Natural killer cell (primary cell): ENCODE results near the gene CYP2E1. TPM values are rescaled to one million over a fixed set of nuclear protein-coding genes. Genes with fewer than 3 reads are reported as not detected.
"Not testable (repeated sequence)": the region's sequence is repeated elsewhere in the genome, so short reads cannot be mapped to it uniquely, and the experiment has no call there.

Source experiments
- ATAC-seq, 3 donors: fragments of 150-1000 bp in 2 of 3; fragments of 200-7000 bp in 1 of 3; cut with Tn5 transposase; 1 replicate in 1 of 3; 2 replicates in 2 of 3; pipeline ENCODE4 v1.10.0; 2021; ENCODE audit warnings: mild to moderate bottlenecking in 2 of 3, moderate library complexity in 2 of 3
- DNase-seq, 2 donors: peaks; one replicate each; pipeline versions ENCODE4 v3.0.0 to v3.0.0-alpha.2; 2013 to 2021; ENCODE audit warnings: mixed read lengths in 1 of 2
- H3K27ac ChIP-seq: one replicate; pipeline ENCODE4 v1.5.1; 2013; ENCODE audit warnings: mild to moderate bottlenecking, low read length
- H3K27me3 ChIP-seq: one replicate; pipeline ENCODE4 v1.6.1; 2013; ENCODE audit warnings: low read length; ENCODE audit not compliant: control insufficient read depth, insufficient read depth
- H3K36me3 ChIP-seq: one replicate; pipeline ENCODE4 v1.6.1; 2013; ENCODE audit warnings: low read length; ENCODE audit not compliant: control insufficient read depth, insufficient read depth
- H3K4me1 ChIP-seq: one replicate; pipeline ENCODE4 v1.6.1; 2013; ENCODE audit warnings: low read length; ENCODE audit not compliant: control insufficient read depth, insufficient read depth
- H3K4me3 ChIP-seq: one replicate; pipeline ENCODE4 v1.5.1; 2013; ENCODE audit warnings: low read length
- H3K9me3 ChIP-seq: one replicate; pipeline ENCODE4 v1.6.1; 2013; ENCODE audit warnings: low read length; ENCODE audit not compliant: control insufficient read depth, insufficient read depth
- H3K27ac Mint-ChIP-seq, 2 donors: one replicate each; pipeline ENCODE4 v1.8.0; 2022; ENCODE audit warnings: mild to moderate bottlenecking in 2 of 2, mixed read lengths in 2 of 2, moderate library complexity in 1 of 2
- H3K27me3 Mint-ChIP-seq, 2 donors: one replicate each; pipeline ENCODE4 v1.8.0; 2022; ENCODE audit warnings: low read depth in 2 of 2, mixed read lengths in 2 of 2
- H3K36me3 Mint-ChIP-seq: one replicate; pipeline ENCODE4 v1.8.0; 2022; ENCODE audit warnings: mixed read lengths
- H3K4me1 Mint-ChIP-seq, 2 donors: one replicate each; pipeline ENCODE4 v1.8.0; 2022; ENCODE audit warnings: mixed read lengths in 2 of 2
- H3K4me3 Mint-ChIP-seq: one replicate; pipeline ENCODE4 v1.8.0; 2022; ENCODE audit warnings: mild to moderate bottlenecking, moderate library complexity, mixed read lengths
- H3K9me3 Mint-ChIP-seq, 2 donors: one replicate each; pipeline ENCODE4 v1.8.0; 2022; ENCODE audit warnings: mixed read lengths in 2 of 2
- CTCF ChIP-seq: fragments of 200-600 bp; IDR thresholded peaks from one replicate; pipeline ENCODE4 v1.8.0; 2022; ENCODE audit warnings: antibody characterized with exemption
- WGBS: methylation state at CpG from one replicate; pipeline ENCODE4 v1.1.7; 2013; ENCODE audit warnings: missing lambda C conversion rate; ENCODE audit not compliant: insufficient coverage; 5-methylcytosine and 5-hydroxymethylcytosine counted together
- intact Hi-C: fragments of 100-400 bp; cut with micrococcal nuclease; formaldehyde crosslinking; loops from one replicate; pipeline ENCODE4 v1.14.2; 2022
- total RNA-seq, 4 donors: library from RNA; stranded (reverse); fragments of 120-200 nt in 1 of 4; gene quantifications; one replicate each; pipeline versions ENCODE4 v1.2.3 to v1.2.4, GENCODE V29; 2013 to 2022

CYP2E1 gene
- total RNA-seq, 3 donors from 2014 or later (not counting 1 experiment from before 2014, with no cell fraction given): 2.8 to 3.8 (median 2.9) TPM

- Mint-ChIP-seq H3K4me1 (no peaks in the 10 kb centered on the region), H3K27me3 (peaks cover 4 to 17% of the 10 kb centered on the region in 2 donors), H3K36me3 (peaks cover 35% of the 10 kb centered on the region), H3K4me3 (no peak overlapping the region), H3K27ac (no peak overlapping the region), H3K9me3 (peaks cover 14 to 21% of the 10 kb centered on the region in 2 donors)
- Histone ChIP-seq H3K4me3 (no peak overlapping the region), H3K27me3 (no peaks in the 10 kb centered on the region), H3K9me3 (peaks cover 14% of the 10 kb centered on the region), H3K4me1 (peaks cover 4% of the 10 kb centered on the region), H3K36me3 (no peaks in the 10 kb centered on the region), H3K27ac (no peak overlapping the region)
- intact Hi-C loops: no loop called here
- DNase-seq: no peak
- ATAC-seq: no peak
- TF ChIP-seq CTCF: no peak
These were observed 42.3 kb upstream of the CYP2E1 start for GRCh38 chr10:133484818-133485217.

GRCh38 chr10:133487085-133487484 is 40.1 kb upstream of the CYP2E1 start:
- H3K27ac Mint-ChIP-seq: no peak overlapping the region
- H3K4me1 Mint-ChIP-seq: no peaks in the 10 kb centered on the region
- H3K9me3 Mint-ChIP-seq: peaks cover 14 to 21% of the 10 kb centered on the region in 2 donors

GRCh38 chr10:133488354-133488753 is 38.8 kb upstream of the CYP2E1 start:
- no peak overlapping the region for H3K27ac Mint-ChIP-seq
- Histone ChIP-seq H3K4me3 (no peak overlapping the region), H3K9me3 (peaks cover 14% of the 10 kb centered on the region), H3K36me3 (no peaks in the 10 kb centered on the region), H3K27ac (no peak overlapping the region), H3K27me3 (no peaks in the 10 kb centered on the region), H3K4me1 (no peaks in the 10 kb centered on the region)
- no peaks in the 10 kb centered on the region for H3K4me1 Mint-ChIP-seq
- peaks cover 4 to 17% of the 10 kb centered on the region in 2 donors for H3K27me3 Mint-ChIP-seq
- intact Hi-C loops: no loop called here
- no peak for DNase-seq
- H3K36me3 Mint-ChIP-seq: peaks cover 35% of the 10 kb centered on the region
- ATAC-seq: no peak
- peaks cover 12 to 17% of the 10 kb centered on the region in 2 donors for H3K9me3 Mint-ChIP-seq
- no peak for TF ChIP-seq CTCF
- no peak overlapping the region for H3K4me3 Mint-ChIP-seq

More at GRCh38 chr10:133487085-133487484, 40.1 kb upstream of the CYP2E1 start:
- intact Hi-C loops: no loop called here
- Mint-ChIP-seq H3K36me3 (peaks cover 35% of the 10 kb centered on the region), H3K27me3 (peaks cover 4 to 17% of the 10 kb centered on the region in 2 donors), H3K4me3 (no peak overlapping the region)
- no peak for DNase-seq
- Histone ChIP-seq H3K27ac (no peak overlapping the region), H3K36me3 (no peaks in the 10 kb centered on the region), H3K4me1 (no peaks in the 10 kb centered on the region), H3K9me3 (peaks cover 14% of the 10 kb centered on the region), H3K4me3 (no peak overlapping the region), H3K27me3 (no peaks in the 10 kb centered on the region)
- no peak for ATAC-seq
- TF ChIP-seq CTCF: no peak

- Mint-ChIP-seq H3K27ac (no peak overlapping the region), H3K36me3 (peaks cover 31% of the 10 kb centered on the region), H3K4me1 (no peaks in the 10 kb centered on the region), H3K9me3 (peaks cover 9 to 11% of the 10 kb centered on the region in 2 donors), H3K4me3 (no peak overlapping the region), H3K27me3 (peaks cover 4 to 17% of the 10 kb centered on the region in 2 donors)
- intact Hi-C loops: loop anchor here (10.0 kb wide), 1 partner anchor 45 kb away; no protein-coding TSS in a partner anchor
- no peak for DNase-seq
- Histone ChIP-seq H3K27ac (no peak overlapping the region), H3K9me3 (peaks cover 10% of the 10 kb centered on the region), H3K4me1 (no peaks in the 10 kb centered on the region), H3K27me3 (no peaks in the 10 kb centered on the region), H3K4me3 (no peak overlapping the region), H3K36me3 (no peaks in the 10 kb centered on the region)
- no peak for ATAC-seq
- no peak for TF ChIP-seq CTCF
- WGBS: 60% methylated on average over 2 of the region's 2 CpGs
These were observed 37.2 kb upstream of the CYP2E1 start for GRCh38 chr10:133489816-133490588.

GRCh38 chr10:133493562-133493961 is 33.6 kb upstream of the CYP2E1 start:
- ATAC-seq, H3K4me1 Mint-ChIP-seq, H3K27ac Mint-ChIP-seq, H3K9me3 ChIP-seq, H3K4me3 Mint-ChIP-seq, DNase-seq, H3K27me3 ChIP-seq, H3K36me3 Mint-ChIP-seq, H3K27ac ChIP-seq, H3K4me1 ChIP-seq, H3K36me3 ChIP-seq, H3K9me3 Mint-ChIP-seq, H3K27me3 Mint-ChIP-seq, H3K4me3 ChIP-seq: not testable (repeated sequence)
- WGBS: 73% methylated on average over 4 of the region's 4 CpGs
- intact Hi-C loops: loop anchor here (10.0 kb wide), 1 partner anchor 49 kb away; no protein-coding TSS in a partner anchor
